ENCODE results near the gene C4orf54. TPM values are rescaled to one million over a fixed set of nuclear protein-coding genes. Genes with fewer than 3 reads are reported as not detected.

Gene C4orf54
- total RNA-seq, 1 donor from 2014 or later: not detected

DNA sequence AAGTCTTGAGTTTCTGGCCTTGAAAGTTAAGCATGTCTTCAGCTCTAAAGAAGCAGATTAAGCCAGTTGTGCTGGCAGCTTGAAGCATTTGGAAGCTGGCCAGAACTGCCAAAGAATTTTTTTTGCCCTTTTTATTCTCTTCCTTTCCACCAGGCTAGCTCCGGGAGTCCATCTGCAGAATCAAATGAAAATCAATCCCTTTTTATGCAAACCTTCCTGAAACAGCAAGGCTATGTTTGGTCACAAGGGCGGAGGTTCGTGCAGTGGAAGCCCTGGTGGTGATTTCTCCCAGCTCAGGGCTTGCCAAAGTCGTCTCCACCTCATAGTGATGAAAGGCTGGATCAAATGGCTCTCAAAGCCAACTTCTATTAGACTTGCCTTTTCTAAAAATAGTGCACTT, 21.6 kb upstream of the C4orf54 start:
- DNase-seq (no peak), ATAC-seq (ENCODE audit: low read depth) (no peak)
- ChIA-PET CTCF (no interaction called here), POLR2A (no interaction called here)
- Mint-ChIP-seq H3K36me3 (ENCODE audit: low read depth) (no peaks in the 10 kb centered on the region), H3K9me3 (peaks cover 2% of the 10 kb centered on the region), H3K4me3 (no peak overlapping the region), H3K27me3 (peaks cover 8% of the 10 kb centered on the region), H3K4me1 (no peaks in the 10 kb centered on the region), H3K27ac (no peak overlapping the region)
- intact Hi-C loops (cut with micrococcal nuclease): no loop called here
- TF ChIP-seq, protein P1, sequence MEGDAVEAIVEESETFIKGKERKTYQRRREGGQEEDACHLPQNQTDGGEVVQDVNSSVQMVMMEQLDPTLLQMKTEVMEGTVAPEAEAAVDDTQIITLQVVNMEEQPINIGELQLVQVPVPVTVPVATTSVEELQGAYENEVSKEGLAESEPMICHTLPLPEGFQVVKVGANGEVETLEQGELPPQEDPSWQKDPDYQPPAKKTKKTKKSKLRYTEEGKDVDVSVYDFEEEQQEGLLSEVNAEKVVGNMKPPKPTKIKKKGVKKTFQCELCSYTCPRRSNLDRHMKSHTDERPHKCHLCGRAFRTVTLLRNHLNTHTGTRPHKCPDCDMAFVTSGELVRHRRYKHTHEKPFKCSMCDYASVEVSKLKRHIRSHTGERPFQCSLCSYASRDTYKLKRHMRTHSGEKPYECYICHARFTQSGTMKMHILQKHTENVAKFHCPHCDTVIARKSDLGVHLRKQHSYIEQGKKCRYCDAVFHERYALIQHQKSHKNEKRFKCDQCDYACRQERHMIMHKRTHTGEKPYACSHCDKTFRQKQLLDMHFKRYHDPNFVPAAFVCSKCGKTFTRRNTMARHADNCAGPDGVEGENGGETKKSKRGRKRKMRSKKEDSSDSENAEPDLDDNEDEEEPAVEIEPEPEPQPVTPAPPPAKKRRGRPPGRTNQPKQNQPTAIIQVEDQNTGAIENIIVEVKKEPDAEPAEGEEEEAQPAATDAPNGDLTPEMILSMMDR (IDR thresholded peaks at IDR 0.05): no peak

DNA sequence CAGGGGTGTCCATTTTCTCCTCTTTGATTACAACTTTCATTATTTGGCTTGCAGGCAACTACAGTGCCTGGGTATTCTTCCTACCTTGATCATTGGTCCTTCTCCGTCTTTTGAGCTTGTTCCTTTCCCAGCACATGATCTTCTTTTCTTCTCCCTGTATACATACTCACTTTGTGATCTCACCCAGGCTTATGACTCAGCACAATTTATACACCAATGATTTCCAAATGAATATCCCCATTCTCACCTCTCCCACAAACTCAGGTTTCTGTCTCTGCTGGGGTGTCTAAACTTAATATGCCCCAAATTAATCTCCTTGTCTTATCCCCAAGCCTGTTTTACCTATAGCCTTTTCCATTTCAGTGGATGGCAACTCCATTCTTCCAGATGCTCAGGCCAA, 19.5 kb upstream of the C4orf54 start:
- Mint-ChIP-seq H3K36me3 (ENCODE audit: low read depth) (peaks cover 2% of the 10 kb centered on the region), H3K9me3 (peaks cover 14% of the 10 kb centered on the region), H3K27me3 (peaks cover 5% of the 10 kb centered on the region), H3K4me3 (no peak overlapping the region), H3K27ac (no peak overlapping the region), H3K4me1 (no peaks in the 10 kb centered on the region)
- POLR2A ChIA-PET: no interaction called here
- TF ChIP-seq, protein P1 (IDR thresholded peaks at IDR 0.05): no peak
- CTCF ChIA-PET: no interaction called here
- ATAC-seq (ENCODE audit: low read depth) (no peak), DNase-seq (no peak)
- intact Hi-C loops (cut with micrococcal nuclease): no loop called here

DNA sequence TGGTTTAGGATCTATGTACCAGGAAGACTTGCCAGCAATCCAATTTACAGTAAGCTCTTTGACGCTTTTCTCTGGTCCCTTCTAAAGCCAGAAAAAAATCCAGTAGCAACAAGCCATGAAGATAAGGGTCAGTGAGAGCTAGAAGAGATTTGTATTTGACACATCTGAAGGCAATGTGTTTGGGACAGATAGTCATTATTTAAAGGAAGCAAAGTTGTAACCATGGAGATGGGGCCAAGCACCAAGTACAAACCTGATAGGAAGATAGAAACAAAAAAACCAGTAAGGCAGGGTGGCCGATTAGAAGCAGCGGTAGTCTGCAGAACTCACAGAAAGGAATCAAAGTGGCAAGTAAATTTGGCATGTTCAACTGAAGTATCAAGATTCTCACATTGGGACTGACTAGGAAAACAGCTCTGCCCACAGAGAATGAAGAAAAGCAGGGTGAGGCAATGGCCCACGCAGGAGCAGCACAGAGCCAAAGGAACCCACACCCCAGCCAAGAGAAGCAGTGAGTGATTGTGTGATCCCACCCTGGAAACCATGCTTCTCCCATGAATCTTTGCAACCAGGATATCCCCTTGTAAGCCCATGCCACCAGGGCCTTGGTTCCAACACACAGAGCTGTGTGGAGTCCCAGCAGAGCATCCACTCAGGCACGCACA, 12.9 kb upstream of the C4orf54 start:
- intact Hi-C loops (cut with micrococcal nuclease): no loop called here
- DNase-seq: no peak
- H3K4me1 Mint-ChIP-seq: no peaks in the 10 kb centered on the region
- POLR2A ChIA-PET: no interaction called here
- H3K27ac Mint-ChIP-seq: no peak overlapping the region
- H3K4me3 Mint-ChIP-seq: no peak overlapping the region
- CTCF ChIA-PET: no interaction called here
- no peak for ATAC-seq (ENCODE audit: low read depth)
- H3K9me3 Mint-ChIP-seq: peaks cover 21% of the 10 kb centered on the region
- peaks cover 17% of the 10 kb centered on the region for H3K27me3 Mint-ChIP-seq
- TF ChIP-seq, protein P1 (IDR thresholded peaks at IDR 0.05): no peak
- H3K36me3 Mint-ChIP-seq (ENCODE audit: low read depth): peaks cover 2% of the 10 kb centered on the region

DNA sequence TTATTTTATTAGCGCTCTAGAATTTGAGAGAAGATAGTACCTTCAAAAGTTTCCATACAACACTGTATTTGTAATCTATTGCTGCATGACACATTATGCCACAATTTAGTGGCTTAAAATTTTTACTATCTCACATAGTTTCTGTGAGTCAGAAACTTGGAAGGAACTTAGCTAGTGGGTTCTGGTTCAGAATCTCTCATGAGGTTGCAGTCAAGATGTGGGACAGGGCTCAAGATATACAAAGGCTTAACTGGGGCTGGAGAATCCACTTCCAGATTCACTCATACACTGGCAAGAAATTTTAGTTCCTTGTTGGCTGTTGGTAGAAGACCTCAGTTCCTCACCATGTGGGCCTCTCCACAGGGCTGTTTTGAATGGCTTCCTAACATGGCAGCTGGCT, 11.5 kb upstream of the C4orf54 start:
- Mint-ChIP-seq H3K9me3 (peaks cover 21% of the 10 kb centered on the region), H3K4me3 (no peak overlapping the region), H3K27me3 (peaks cover 17% of the 10 kb centered on the region), H3K36me3 (ENCODE audit: low read depth) (peaks cover 2% of the 10 kb centered on the region), H3K4me1 (no peaks in the 10 kb centered on the region), H3K27ac (no peak overlapping the region)
- POLR2A ChIA-PET: no interaction called here
- CTCF ChIA-PET: no interaction called here
- ATAC-seq (ENCODE audit: low read depth) (no peak), DNase-seq (no peak)
- intact Hi-C loops (cut with micrococcal nuclease): no loop called here
- TF ChIP-seq, protein P1 (IDR thresholded peaks at IDR 0.05): no peak

DNA sequence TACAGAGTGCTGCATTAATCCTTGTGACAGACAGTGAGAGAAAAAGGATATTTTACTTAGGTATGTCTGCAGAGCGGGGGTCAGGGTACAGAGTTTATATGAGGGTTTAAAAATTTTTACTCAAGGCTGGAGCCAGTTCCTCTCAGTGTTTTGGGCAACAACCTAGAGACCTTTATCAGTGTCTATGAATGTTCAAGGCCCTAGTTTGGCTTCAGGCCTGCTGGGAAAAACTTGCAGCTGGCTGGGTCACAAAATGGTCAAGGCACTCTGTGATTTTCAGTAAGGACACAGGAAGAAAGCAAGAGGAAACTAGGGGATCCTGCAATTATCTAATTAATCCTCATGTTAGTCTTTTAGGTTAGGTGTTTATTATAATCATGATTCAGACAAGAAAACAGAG, 10.8 kb upstream of the C4orf54 start:
- peaks cover 21% of the 10 kb centered on the region for H3K9me3 Mint-ChIP-seq
- DNase-seq (no peak), ATAC-seq (ENCODE audit: low read depth) (no peak)
- CTCF ChIA-PET: no interaction called here
- H3K36me3 Mint-ChIP-seq (ENCODE audit: low read depth): peaks cover 2% of the 10 kb centered on the region
- H3K4me3 Mint-ChIP-seq: no peak overlapping the region
- POLR2A ChIA-PET: no interaction called here
- H3K4me1 Mint-ChIP-seq: no peaks in the 10 kb centered on the region
- peaks cover 18% of the 10 kb centered on the region for H3K27me3 Mint-ChIP-seq
- intact Hi-C loops (cut with micrococcal nuclease): no loop called here
- TF ChIP-seq, protein P1 (IDR thresholded peaks at IDR 0.05): no peak
- no peak overlapping the region for H3K27ac Mint-ChIP-seq
